ENCODE measurements around the gene FRMD1. TPM values are rescaled to one million over a fixed set of nuclear protein-coding genes. Genes with fewer than 3 reads are reported as not detected.

The FRMD1 gene
- total RNA-seq, 2 experiments from 2014 or later: not detected

- Histone ChIP-seq H3K4me3 (ENCODE audit: low read length) (no peak overlapping the region), H3K9me3 (ENCODE audit: control insufficient read depth in 1 of 2, insufficient read depth in 1 of 2, low read length in 2 of 2) (peaks cover 0 to 43% of the 10 kb centered on the region in 2 experiments), H3K4me1 (ENCODE audit: insufficient read depth, low read length) (no peaks in the 10 kb centered on the region), H3K27ac (ENCODE audit: low read depth in 1 of 2, low read length in 2 of 2) (no peak overlapping the region), H3K36me3 (ENCODE audit: insufficient read depth, low read length) (no peaks in the 10 kb centered on the region), H3K27me3 (ENCODE audit: control insufficient read depth in 1 of 2, insufficient read depth in 2 of 2, low read length in 2 of 2) (no peaks in the 10 kb centered on the region)
- H3K27me3 Mint-ChIP-seq: no peaks in the 10 kb centered on the region
- ChIA-PET POLR2A (no interaction called here), CTCF (no interaction called here)
- DNase-seq (no peak), ATAC-seq (ENCODE audit: poor library complexity) (no peak)
- H3K4me1 Mint-ChIP-seq (ENCODE audit: low read depth): no peaks in the 10 kb centered on the region
- TF ChIP-seq CTCF (IDR thresholded peaks at IDR 0.05): no peak
- intact Hi-C loops (cut with DNase I, micrococcal nuclease): no loop called here
- H3K27ac Mint-ChIP-seq: no peak overlapping the region
- H3K4me3 Mint-ChIP-seq: no peak overlapping the region
- no peaks in the 10 kb centered on the region for H3K9me3 Mint-ChIP-seq
- H3K36me3 Mint-ChIP-seq (ENCODE audit: low read depth): no peaks in the 10 kb centered on the region
These were observed 11.7 kb upstream of the FRMD1 start for GRCh38 chr6:168090706-168091105.

- Mint-ChIP-seq H3K27ac (no peak overlapping the region), H3K4me3 (no peak overlapping the region), H3K9me3 (no peaks in the 10 kb centered on the region), H3K36me3 (ENCODE audit: low read depth) (no peaks in the 10 kb centered on the region), H3K27me3 (no peaks in the 10 kb centered on the region), H3K4me1 (ENCODE audit: low read depth) (no peaks in the 10 kb centered on the region)
- peaks cover 0 to 49% of the 10 kb centered on the region in 2 experiments for H3K9me3 ChIP-seq (ENCODE audit: control insufficient read depth in 1 of 2, insufficient read depth in 1 of 2, low read length in 2 of 2)
- H3K36me3 ChIP-seq (ENCODE audit: insufficient read depth, low read length): no peaks in the 10 kb centered on the region
- POLR2A ChIA-PET: no interaction called here
- no peak for TF ChIP-seq CTCF (IDR thresholded peaks at IDR 0.05)
- H3K4me1 ChIP-seq (ENCODE audit: insufficient read depth, low read length): no peaks in the 10 kb centered on the region
- no peak overlapping the region for H3K4me3 ChIP-seq (ENCODE audit: low read length)
- DNase-seq: no peak
- CTCF ChIA-PET: no interaction called here
- no peaks in the 10 kb centered on the region for H3K27me3 ChIP-seq (ENCODE audit: control insufficient read depth in 1 of 2, insufficient read depth in 2 of 2, low read length in 2 of 2)
- no peak overlapping the region for H3K27ac ChIP-seq (ENCODE audit: low read depth in 1 of 2, low read length in 2 of 2)
- ATAC-seq (ENCODE audit: poor library complexity): no peak
- intact Hi-C loops (cut with DNase I, micrococcal nuclease): no loop called here
These were observed 11.2 kb upstream of the FRMD1 start for GRCh38 chr6:168090064-168090690.

- CTCF ChIA-PET: no interaction called here
- no peak for DNase-seq
- H3K27ac ChIP-seq (ENCODE audit: low read depth in 1 of 2, low read length in 2 of 2): no peak overlapping the region
- no peaks in the 10 kb centered on the region for H3K36me3 ChIP-seq (ENCODE audit: insufficient read depth, low read length)
- Mint-ChIP-seq H3K27ac (no peak overlapping the region), H3K9me3 (no peaks in the 10 kb centered on the region), H3K4me3 (no peak overlapping the region), H3K4me1 (ENCODE audit: low read depth) (no peaks in the 10 kb centered on the region), H3K27me3 (no peaks in the 10 kb centered on the region), H3K36me3 (ENCODE audit: low read depth) (no peaks in the 10 kb centered on the region)
- POLR2A ChIA-PET: no interaction called here
- no peaks in the 10 kb centered on the region for H3K4me1 ChIP-seq (ENCODE audit: insufficient read depth, low read length)
- intact Hi-C loops (cut with DNase I, micrococcal nuclease): no loop called here
- H3K4me3 ChIP-seq (ENCODE audit: low read length): no peak overlapping the region
- no peaks in the 10 kb centered on the region for H3K27me3 ChIP-seq (ENCODE audit: control insufficient read depth in 1 of 2, insufficient read depth in 2 of 2, low read length in 2 of 2)
- TF ChIP-seq CTCF (IDR thresholded peaks at IDR 0.05): no peak
- peaks cover 0 to 51% of the 10 kb centered on the region in 2 experiments for H3K9me3 ChIP-seq (ENCODE audit: control insufficient read depth in 1 of 2, insufficient read depth in 1 of 2, low read length in 2 of 2)
- ATAC-seq (ENCODE audit: poor library complexity): no peak
These were observed 10.4 kb upstream of the FRMD1 start for GRCh38 chr6:168089186-168090063.

All from CD4-positive, alpha-beta T cell (primary cell).